H9 (cell line): ENCODE results near the gene VPS39. TPM values are rescaled to one million over a fixed set of nuclear protein-coding genes. Genes with fewer than 3 reads are reported as not detected.

Experiments used
- DNase-seq: peaks from one replicate; pipeline ENCODE4 v3.0.0-alpha.2; 2017
- H2AFZ ChIP-seq: one replicate; pipeline ENCODE4 v1.6.1; 2013; ENCODE audit warnings: mild to moderate bottlenecking, low read length, control low read depth, moderate library complexity
- H2AK5ac ChIP-seq: 2 replicates; pipeline ENCODE4 v1.6.1; 2013; ENCODE audit warnings: low read length, control low read depth, mixed read lengths; ENCODE audit not compliant: insufficient read length
- H2BK120ac ChIP-seq: one replicate; pipeline ENCODE4 v1.6.1; 2013; ENCODE audit warnings: low read depth, mild to moderate bottlenecking, low read length, control low read depth, inconsistent platforms; ENCODE audit not compliant: poor library complexity, severe bottlenecking
- H2BK12ac ChIP-seq: 2 replicates; pipeline ENCODE4 v1.6.1; 2013; ENCODE audit warnings: low read length, control low read depth, mixed read lengths, low read depth; ENCODE audit not compliant: insufficient read length
- H2BK15ac ChIP-seq: 2 replicates; pipeline ENCODE4 v1.6.1; 2013; ENCODE audit warnings: low read depth, low read length, control low read depth
- H2BK20ac ChIP-seq: one replicate; pipeline ENCODE4 v1.6.1; 2013; ENCODE audit warnings: low read depth, mild to moderate bottlenecking, low read length, control low read depth, inconsistent platforms; ENCODE audit not compliant: poor library complexity, severe bottlenecking
- H2BK5ac ChIP-seq: 2 replicates; pipeline ENCODE4 v1.6.1; 2013; ENCODE audit warnings: low read length, control low read depth, mixed read lengths; ENCODE audit not compliant: insufficient read length
- H3K14ac ChIP-seq: 2 replicates; pipeline ENCODE4 v1.6.1; 2013; ENCODE audit warnings: low read length, control low read depth; ENCODE audit not compliant: insufficient read depth
- H3K18ac ChIP-seq: 2 replicates; pipeline ENCODE4 v1.6.1; 2013; ENCODE audit warnings: low read depth, mild to moderate bottlenecking, mixed read lengths, low read length, control low read depth; ENCODE audit not compliant: insufficient read length
- H3K23ac ChIP-seq: 2 replicates; pipeline ENCODE4 v1.6.1; 2013; ENCODE audit warnings: low read length, control low read depth, mixed read lengths, low read depth; ENCODE audit not compliant: insufficient read length
- H3K23me2 ChIP-seq: 2 replicates; pipeline ENCODE4 v1.6.1; 2013; ENCODE audit warnings: low read depth, mild to moderate bottlenecking, mixed read lengths, low read length, control low read depth; ENCODE audit not compliant: insufficient read length, poor library complexity, severe bottlenecking
- H3K27ac ChIP-seq: 2 replicates; pipeline ENCODE4 v1.5.1; 2013; ENCODE audit warnings: low read length, control low read depth, mixed read lengths, low read depth; ENCODE audit not compliant: insufficient read length
- H3K27me3 ChIP-seq: 2 replicates; pipeline ENCODE4 v1.6.1; 2013; ENCODE audit warnings: low read length, control low read depth, inconsistent platforms; ENCODE audit not compliant: insufficient read depth
- H3K4ac ChIP-seq: 2 replicates; pipeline ENCODE4 v1.6.1; 2013; ENCODE audit warnings: low read depth, mild to moderate bottlenecking, control low read depth, inconsistent platforms, low read length, moderate library complexity
- H3K4me1 ChIP-seq: 2 replicates; pipeline ENCODE4 v1.6.1; 2013; ENCODE audit warnings: low read length, control low read depth, inconsistent platforms; ENCODE audit not compliant: insufficient read depth
- H3K4me2 ChIP-seq: 2 replicates; pipeline ENCODE4 v1.6.1; 2013; ENCODE audit warnings: low read length, control low read depth, mixed read lengths; ENCODE audit not compliant: insufficient read length, insufficient read depth
- H3K56ac ChIP-seq: 2 replicates; pipeline ENCODE4 v1.6.1; 2013; ENCODE audit warnings: low read depth, mild to moderate bottlenecking, mixed read lengths, low read length, control low read depth; ENCODE audit not compliant: insufficient read length
- H3K79me1 ChIP-seq: 2 replicates; pipeline ENCODE4 v1.6.1; 2013; ENCODE audit warnings: low read depth, mild to moderate bottlenecking, moderate library complexity, low read length, control low read depth, inconsistent platforms; ENCODE audit not compliant: insufficient read depth, poor library complexity, severe bottlenecking
- H3K79me2 ChIP-seq: 2 replicates; pipeline ENCODE4 v1.6.1; 2013; ENCODE audit warnings: low read length, control low read depth, inconsistent platforms; ENCODE audit not compliant: insufficient read depth
- H3K9ac ChIP-seq: 2 replicates; pipeline ENCODE4 v1.6.1; 2013; ENCODE audit warnings: low read length, control low read depth, mixed read lengths; ENCODE audit not compliant: insufficient read length; ENCODE audit errors: extremely low read depth
- H3K9me3 ChIP-seq: one replicate; pipeline ENCODE4 v1.6.1; 2013; ENCODE audit warnings: low read depth, low read length, inconsistent platforms; ENCODE audit not compliant: control insufficient read depth
- H3T11ph ChIP-seq: one replicate; pipeline ENCODE4 v1.6.1; 2013; ENCODE audit warnings: mild to moderate bottlenecking, low read length, control low read depth, inconsistent platforms
- H4K20me1 ChIP-seq: one replicate; pipeline ENCODE4 v1.6.1; 2013; ENCODE audit not compliant: control insufficient read depth, insufficient read length, insufficient read depth
- H4K5ac ChIP-seq: 2 replicates; pipeline ENCODE4 v1.6.1; 2013; ENCODE audit warnings: low read depth, mild to moderate bottlenecking, mixed read lengths, low read length, control low read depth; ENCODE audit not compliant: insufficient read length
- H4K8ac ChIP-seq: replicated peaks from 2 replicates; pipeline ENCODE4 v1.6.1; 2013; ENCODE audit warnings: low read length, control low read depth, mixed read lengths, low read depth; ENCODE audit not compliant: insufficient read length
- H4K91ac ChIP-seq: 2 replicates; pipeline ENCODE4 v1.6.1; 2013; ENCODE audit warnings: low read depth, mild to moderate bottlenecking, moderate library complexity, mixed read lengths, low read length, control low read depth; ENCODE audit not compliant: insufficient read length
- H3K27ac Mint-ChIP-seq, 3 experiments: 2 replicates in 2 of 3; 3 replicates in 1 of 3; pipeline ENCODE4 v1.8.0; 2020 to 2021; ENCODE audit warnings: mixed read lengths in 3 of 3, mild to moderate bottlenecking in 1 of 3, moderate library complexity in 1 of 3
- H3K27me3 Mint-ChIP-seq: 2 replicates; pipeline ENCODE4 v1.8.0; 2021; ENCODE audit warnings: low read depth, mild to moderate bottlenecking, moderate library complexity, mixed read lengths
- H3K36me3 Mint-ChIP-seq, 3 experiments: 2 replicates in 2 of 3; 3 replicates in 1 of 3; pipeline ENCODE4 v1.8.0; 2020 to 2021; ENCODE audit warnings: low read depth in 3 of 3, mixed read lengths in 3 of 3; ENCODE audit not compliant: insufficient read depth in 1 of 3
- H3K4me1 Mint-ChIP-seq, 2 experiments: 2 replicates each; pipeline ENCODE4 v1.8.0; 2020; ENCODE audit warnings: mixed read lengths in 2 of 2
- H3K4me3 Mint-ChIP-seq, 2 experiments: 2 replicates in 1 of 2; 3 replicates in 1 of 2; pipeline ENCODE4 v1.8.0; 2020 to 2021; ENCODE audit warnings: mild to moderate bottlenecking in 2 of 2, mixed read lengths in 2 of 2, moderate library complexity in 1 of 2
- H3K9me3 Mint-ChIP-seq, 2 experiments: 2 replicates in 1 of 2; 3 replicates in 1 of 2; pipeline ENCODE4 v1.8.0; 2020; ENCODE audit warnings: mild to moderate bottlenecking in 2 of 2, mixed read lengths in 2 of 2, moderate library complexity in 1 of 2
- WGBS: extraction: QIAGEN DNeasy Blood & Tissue Kit; methylation state at CpG from one replicate; pipeline ENCODE4 v1.1.7; 2013; ENCODE audit warnings: missing lambda C conversion rate, low lambda C conversion rate, mixed read lengths; ENCODE audit not compliant: insufficient read length; ENCODE audit errors: extremely low coverage; 5-methylcytosine and 5-hydroxymethylcytosine counted together
- total RNA-seq: library from RNA; stranded (reverse); gene quantifications from 2 replicates; pipeline ENCODE4 v1.2.1, GENCODE V29; 2021
- TF ChIP-seq, protein P1 (sequence below): fragments of 200-600 bp; sonication (generic); conservative IDR thresholded peaks from 3 replicates; pipeline ENCODE4 v1.8.0; 2021; ENCODE audit warnings: antibody characterized with exemption, mild to moderate bottlenecking

VPS39 gene
- total RNA-seq, 1 experiment from 2014 or later: 48.6 TPM

DNA sequence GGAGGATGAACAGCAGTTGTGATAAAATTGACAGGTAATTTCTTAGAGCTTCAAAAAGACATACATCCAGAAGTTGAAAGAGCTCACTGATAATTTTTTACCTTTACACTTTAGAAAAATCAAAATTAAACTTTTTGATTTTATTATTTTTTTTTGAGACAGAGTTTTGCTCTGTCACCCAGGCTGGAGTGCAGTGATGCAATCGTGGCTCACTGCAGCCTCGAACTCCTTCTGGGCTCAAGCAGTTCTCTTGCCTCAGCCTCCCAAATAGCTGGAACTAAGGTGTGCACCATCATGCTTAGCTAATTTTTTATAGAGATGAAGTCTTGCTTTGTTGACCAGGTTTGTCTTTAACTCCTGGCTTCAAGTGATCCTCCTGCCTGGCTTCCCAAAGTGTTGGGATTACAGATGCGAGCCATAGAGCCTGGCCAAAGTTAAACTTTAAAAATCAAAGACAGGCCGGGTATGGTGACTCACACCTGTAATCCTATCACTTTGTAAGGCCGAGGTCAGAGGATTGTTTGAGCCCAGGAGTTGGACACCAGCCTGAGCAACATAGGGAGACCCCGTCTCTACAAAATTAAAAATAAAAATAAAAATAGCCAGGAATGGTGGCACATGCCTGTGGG, 73.4 kb downstream of the VPS39 start:
- Histone ChIP-seq H4K20me1 (no peaks in the 10 kb centered on the region), H3T11ph (no peak overlapping the region), H2BK15ac (no peak overlapping the region), H3K4me2 (no peak overlapping the region), H4K8ac (no peak overlapping the region), H3K23ac (no peak overlapping the region), H3K18ac (no peak overlapping the region), H3K27ac (no peak overlapping the region), H2AK5ac (no peak overlapping the region), H4K91ac (no peak overlapping the region), H3K27me3 (no peaks in the 10 kb centered on the region), H3K4ac (no peak overlapping the region), H3K9me3 (no peaks in the 10 kb centered on the region), H2BK12ac (no peak overlapping the region), H2AFZ (no peak overlapping the region), H3K79me2 (no peaks in the 10 kb centered on the region), H3K79me1 (no peaks in the 10 kb centered on the region), H2BK5ac (no peak overlapping the region), H3K23me2 (no peaks in the 10 kb centered on the region), H3K56ac (no peak overlapping the region), H3K14ac (no peak overlapping the region), H2BK20ac (no peak overlapping the region), H4K5ac (no peak overlapping the region), H3K4me1 (no peaks in the 10 kb centered on the region), H2BK120ac (no peak overlapping the region), H3K9ac (no peak overlapping the region)
- Mint-ChIP-seq H3K36me3 (no peaks in the 10 kb centered on the region), H3K4me3 (no peak overlapping the region), H3K27ac (no peak overlapping the region), H3K9me3 (peaks cover 7 to 10% of the 10 kb centered on the region in 2 experiments), H3K27me3 (no peaks in the 10 kb centered on the region), H3K4me1 (peaks cover 7 to 14% of the 10 kb centered on the region in 2 experiments)
- no CpG with 5 or more reads among the region's 6 CpGs for whole genome bisulfite sequencing
- no peak for DNase-seq
- TF ChIP-seq, protein P1, sequence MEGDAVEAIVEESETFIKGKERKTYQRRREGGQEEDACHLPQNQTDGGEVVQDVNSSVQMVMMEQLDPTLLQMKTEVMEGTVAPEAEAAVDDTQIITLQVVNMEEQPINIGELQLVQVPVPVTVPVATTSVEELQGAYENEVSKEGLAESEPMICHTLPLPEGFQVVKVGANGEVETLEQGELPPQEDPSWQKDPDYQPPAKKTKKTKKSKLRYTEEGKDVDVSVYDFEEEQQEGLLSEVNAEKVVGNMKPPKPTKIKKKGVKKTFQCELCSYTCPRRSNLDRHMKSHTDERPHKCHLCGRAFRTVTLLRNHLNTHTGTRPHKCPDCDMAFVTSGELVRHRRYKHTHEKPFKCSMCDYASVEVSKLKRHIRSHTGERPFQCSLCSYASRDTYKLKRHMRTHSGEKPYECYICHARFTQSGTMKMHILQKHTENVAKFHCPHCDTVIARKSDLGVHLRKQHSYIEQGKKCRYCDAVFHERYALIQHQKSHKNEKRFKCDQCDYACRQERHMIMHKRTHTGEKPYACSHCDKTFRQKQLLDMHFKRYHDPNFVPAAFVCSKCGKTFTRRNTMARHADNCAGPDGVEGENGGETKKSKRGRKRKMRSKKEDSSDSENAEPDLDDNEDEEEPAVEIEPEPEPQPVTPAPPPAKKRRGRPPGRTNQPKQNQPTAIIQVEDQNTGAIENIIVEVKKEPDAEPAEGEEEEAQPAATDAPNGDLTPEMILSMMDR: no peak
